ENCODE measurements around the gene RUNDC1.
"Not testable (repeated sequence)": the region's sequence is repeated elsewhere in the genome, so short reads cannot be mapped to it uniquely, and the experiment has no call there.

- TF ChIP-seq CTCF (optimal IDR thresholded peaks at IDR 0.05 in 1 of 3, IDR thresholded peaks at IDR 0.05 in 1 of 3, conservative IDR thresholded peaks at IDR 0.05 in 1 of 3; ENCODE audit: extremely low read depth in 1 of 3, insufficient read depth in 2 of 3, low read length in 3 of 3); EZH2 (IDR thresholded peaks at IDR 0.05; ENCODE audit: low read length): not testable (repeated sequence)
These were observed 4.7 kb upstream of the RUNDC1 start for GRCh38 chr17:42975701-42976100.

All from keratinocyte (primary cell).